ENCODE data around the gene ADD1. TPM values are rescaled to one million over a fixed set of nuclear protein-coding genes. Genes with fewer than 3 reads are reported as not detected.
A peak's percentile ranks its signal among the peaks of the same experiment; 100 is the strongest.

ADD1 gene
- total and polyA plus RNA-seq, 2 of the 13 experiments (the other 11 are each of a cell fraction or from before 2014, with no cell fraction given) = 73.9 to 122 TPM

DNA sequence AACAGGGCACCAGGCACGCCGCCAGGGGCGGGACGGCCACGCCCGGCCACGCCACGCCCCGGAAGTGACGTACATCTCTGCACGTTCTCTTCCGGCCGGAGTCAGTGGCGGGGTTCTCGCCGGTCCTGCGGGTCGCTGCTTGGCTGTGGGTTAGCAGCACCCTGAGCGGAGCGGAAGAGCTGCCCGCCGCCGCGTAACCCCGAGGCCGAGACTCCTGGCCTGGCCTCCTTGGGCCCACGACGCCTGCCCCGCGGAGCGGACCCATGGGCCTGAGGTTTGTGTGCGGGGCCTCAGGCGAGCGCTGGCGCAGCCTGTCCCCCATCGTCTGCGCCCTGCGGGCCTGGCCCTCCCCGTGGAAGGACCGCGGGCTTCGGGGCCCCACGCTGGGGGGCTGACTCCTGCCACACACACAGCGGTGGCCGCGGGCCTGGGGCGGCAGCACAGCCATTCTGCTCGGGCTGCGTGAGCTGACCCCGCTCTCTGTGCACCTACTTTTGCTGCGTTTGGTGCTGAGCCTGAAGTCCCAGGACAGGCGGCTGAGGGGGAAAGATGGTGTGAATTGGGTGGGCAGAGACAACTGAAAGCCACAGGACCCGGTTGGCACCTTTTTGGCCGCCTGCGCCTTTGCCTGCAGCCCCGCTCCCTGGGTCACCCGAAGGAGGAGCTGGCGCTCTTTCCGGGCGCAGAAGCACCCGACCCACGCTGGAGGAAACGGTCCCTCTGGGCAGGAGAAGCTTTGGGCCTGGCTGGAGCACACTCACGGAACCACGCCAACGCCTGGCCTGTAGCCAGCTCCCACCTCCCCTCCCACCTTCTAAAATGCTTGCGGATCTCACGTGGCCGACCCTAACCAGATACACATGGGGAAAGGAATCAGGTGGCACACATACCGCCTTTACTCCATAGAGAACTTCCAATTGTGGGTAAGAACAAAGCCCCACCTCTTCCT, 91.4 kb downstream of the ADD1 start (continued):
- TF ChIP-seq ZNF616 (CRISPR knock-in tag; IDR thresholded peaks at IDR 0.05; ENCODE audit: low read depth) (0 out of 2 replicates have a peak, but pooled peaks have one; percentile 43), RFX5 (IDR thresholded peaks at IDR 0.05; ENCODE audit: low read depth, low read length) (no peak), RBM39 (IDR thresholded peaks at IDR 0.05; ENCODE audit: low read depth, low read length, poor library complexity, severe bottlenecking) (no peak), NFE2L2 (IDR thresholded peaks at IDR 0.05; ENCODE audit: low read length) (no peak), FIP1L1 (IDR thresholded peaks at IDR 0.05; ENCODE audit: borderline replicate concordance, insufficient read depth, low read depth, low read length) (no peak), RARA (CRISPR knock-in tag; IDR thresholded peaks at IDR 0.05) (peak; percentile 40; the same call in 1 of the 2 replicates), MYC (CRISPR knock-in tag; IDR thresholded peaks at IDR 0.05; ENCODE audit: borderline replicate concordance) (peak; percentile 74; the same call in 1 of the 2 replicates), ZNF143 (CRISPR knock-in tag; IDR thresholded peaks at IDR 0.05) (peak; percentile 57; the same call in 1 of the 2 replicates), FLYWCH1 (CRISPR knock-in tag; IDR thresholded peaks at IDR 0.05) (no peak), MTA1 (CRISPR knock-in tag; IDR thresholded peaks at IDR 0.05; ENCODE audit: borderline replicate concordance) (0 out of 2 replicates have a peak, but pooled peaks have one; percentile 16), ZNF12 (CRISPR knock-in tag; IDR thresholded peaks at IDR 0.05) (no peak), ZNF713 (CRISPR knock-in tag; IDR thresholded peaks at IDR 0.05) (no peak), EED (CRISPR knock-in tag; IDR thresholded peaks at IDR 0.05) (peak; percentile 82; the same call in 1 of the 2 replicates), NR2F6 (IDR thresholded peaks at IDR 0.05) (no peak), NR2F6 (CRISPR knock-in tag; IDR thresholded peaks at IDR 0.05) (peak; percentile 29; the same call in 1 of the 2 replicates), ZNF33B (CRISPR knock-in tag; IDR thresholded peaks at IDR 0.05) (no peak), ZNF34 (CRISPR knock-in tag; IDR thresholded peaks at IDR 0.05; ENCODE audit: borderline replicate concordance) (no peak), ZNF329 (CRISPR knock-in tag; IDR thresholded peaks at IDR 0.05; ENCODE audit: low read depth) (no peak)
- TF ChIP-seq, protein P1, sequence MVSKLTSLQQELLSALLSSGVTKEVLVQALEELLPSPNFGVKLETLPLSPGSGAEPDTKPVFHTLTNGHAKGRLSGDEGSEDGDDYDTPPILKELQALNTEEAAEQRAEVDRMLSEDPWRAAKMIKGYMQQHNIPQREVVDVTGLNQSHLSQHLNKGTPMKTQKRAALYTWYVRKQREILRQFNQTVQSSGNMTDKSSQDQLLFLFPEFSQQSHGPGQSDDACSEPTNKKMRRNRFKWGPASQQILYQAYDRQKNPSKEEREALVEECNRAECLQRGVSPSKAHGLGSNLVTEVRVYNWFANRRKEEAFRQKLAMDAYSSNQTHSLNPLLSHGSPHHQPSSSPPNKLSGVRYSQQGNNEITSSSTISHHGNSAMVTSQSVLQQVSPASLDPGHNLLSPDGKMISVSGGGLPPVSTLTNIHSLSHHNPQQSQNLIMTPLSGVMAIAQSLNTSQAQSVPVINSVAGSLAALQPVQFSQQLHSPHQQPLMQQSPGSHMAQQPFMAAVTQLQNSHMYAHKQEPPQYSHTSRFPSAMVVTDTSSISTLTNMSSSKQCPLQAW (CRISPR knock-in tag; IDR thresholded peaks at IDR 0.05) = no peak
- TF ChIP-seq, protein P2, sequence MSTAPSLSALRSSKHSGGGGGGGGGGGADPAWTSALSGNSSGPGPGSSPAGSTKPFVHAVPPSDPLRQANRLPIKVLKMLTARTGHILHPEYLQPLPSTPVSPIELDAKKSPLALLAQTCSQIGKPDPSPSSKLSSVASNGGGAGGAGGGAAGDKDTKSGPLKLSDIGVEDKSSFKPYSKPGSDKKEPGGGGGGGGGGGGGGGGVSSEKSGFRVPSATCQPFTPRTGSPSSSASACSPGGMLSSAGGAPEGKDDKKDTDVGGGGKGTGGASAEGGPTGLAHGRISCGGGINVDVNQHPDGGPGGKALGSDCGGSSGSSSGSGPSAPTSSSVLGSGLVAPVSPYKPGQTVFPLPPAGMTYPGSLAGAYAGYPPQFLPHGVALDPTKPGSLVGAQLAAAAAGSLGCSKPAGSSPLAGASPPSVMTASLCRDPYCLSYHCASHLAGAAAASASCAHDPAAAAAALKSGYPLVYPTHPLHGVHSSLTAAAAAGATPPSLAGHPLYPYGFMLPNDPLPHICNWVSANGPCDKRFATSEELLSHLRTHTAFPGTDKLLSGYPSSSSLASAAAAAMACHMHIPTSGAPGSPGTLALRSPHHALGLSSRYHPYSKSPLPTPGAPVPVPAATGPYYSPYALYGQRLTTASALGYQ (CRISPR knock-in tag; IDR thresholded peaks at IDR 0.05) = no peak
- TF ChIP-seq, protein P3, sequence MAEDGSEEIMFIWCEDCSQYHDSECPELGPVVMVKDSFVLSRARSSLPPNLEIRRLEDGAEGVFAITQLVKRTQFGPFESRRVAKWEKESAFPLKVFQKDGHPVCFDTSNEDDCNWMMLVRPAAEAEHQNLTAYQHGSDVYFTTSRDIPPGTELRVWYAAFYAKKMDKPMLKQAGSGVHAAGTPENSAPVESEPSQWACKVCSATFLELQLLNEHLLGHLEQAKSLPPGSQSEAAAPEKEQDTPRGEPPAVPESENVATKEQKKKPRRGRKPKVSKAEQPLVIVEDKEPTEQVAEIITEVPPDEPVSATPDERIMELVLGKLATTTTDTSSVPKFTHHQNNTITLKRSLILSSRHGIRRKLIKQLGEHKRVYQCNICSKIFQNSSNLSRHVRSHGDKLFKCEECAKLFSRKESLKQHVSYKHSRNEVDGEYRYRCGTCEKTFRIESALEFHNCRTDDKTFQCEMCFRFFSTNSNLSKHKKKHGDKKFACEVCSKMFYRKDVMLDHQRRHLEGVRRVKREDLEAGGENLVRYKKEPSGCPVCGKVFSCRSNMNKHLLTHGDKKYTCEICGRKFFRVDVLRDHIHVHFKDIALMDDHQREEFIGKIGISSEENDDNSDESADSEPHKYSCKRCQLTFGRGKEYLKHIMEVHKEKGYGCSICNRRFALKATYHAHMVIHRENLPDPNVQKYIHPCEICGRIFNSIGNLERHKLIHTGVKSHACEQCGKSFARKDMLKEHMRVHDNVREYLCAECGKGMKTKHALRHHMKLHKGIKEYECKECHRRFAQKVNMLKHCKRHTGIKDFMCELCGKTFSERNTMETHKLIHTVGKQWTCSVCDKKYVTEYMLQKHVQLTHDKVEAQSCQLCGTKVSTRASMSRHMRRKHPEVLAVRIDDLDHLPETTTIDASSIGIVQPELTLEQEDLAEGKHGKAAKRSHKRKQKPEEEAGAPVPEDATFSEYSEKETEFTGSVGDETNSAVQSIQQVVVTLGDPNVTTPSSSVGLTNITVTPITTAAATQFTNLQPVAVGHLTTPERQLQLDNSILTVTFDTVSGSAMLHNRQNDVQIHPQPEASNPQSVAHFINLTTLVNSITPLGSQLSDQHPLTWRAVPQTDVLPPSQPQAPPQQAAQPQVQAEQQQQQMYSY (CRISPR knock-in tag; IDR thresholded peaks at IDR 0.05) = no peak
